OCI-LY3 (cell line): ENCODE measurements around the gene TCAF1.

ENCODE experiments used
- EZH2phosphoT487 ChIP-seq: fragments of 200-600 bp; shearing (Covaris generic); IDR thresholded peaks from 2 replicates; pipeline ENCODE4 v1.6.1; 2018; ENCODE audit warnings: antibody characterized with exemption, mixed run types, low read depth
- TF ChIP-seq, protein P1 (sequence below): fragments of 200-600, 300-600 bp; sonication (generic); IDR thresholded peaks from 2 replicates; pipeline ENCODE4 v1.5.1; 2014; ENCODE audit warnings: antibody characterized with exemption, low read length, low read depth

DNA sequence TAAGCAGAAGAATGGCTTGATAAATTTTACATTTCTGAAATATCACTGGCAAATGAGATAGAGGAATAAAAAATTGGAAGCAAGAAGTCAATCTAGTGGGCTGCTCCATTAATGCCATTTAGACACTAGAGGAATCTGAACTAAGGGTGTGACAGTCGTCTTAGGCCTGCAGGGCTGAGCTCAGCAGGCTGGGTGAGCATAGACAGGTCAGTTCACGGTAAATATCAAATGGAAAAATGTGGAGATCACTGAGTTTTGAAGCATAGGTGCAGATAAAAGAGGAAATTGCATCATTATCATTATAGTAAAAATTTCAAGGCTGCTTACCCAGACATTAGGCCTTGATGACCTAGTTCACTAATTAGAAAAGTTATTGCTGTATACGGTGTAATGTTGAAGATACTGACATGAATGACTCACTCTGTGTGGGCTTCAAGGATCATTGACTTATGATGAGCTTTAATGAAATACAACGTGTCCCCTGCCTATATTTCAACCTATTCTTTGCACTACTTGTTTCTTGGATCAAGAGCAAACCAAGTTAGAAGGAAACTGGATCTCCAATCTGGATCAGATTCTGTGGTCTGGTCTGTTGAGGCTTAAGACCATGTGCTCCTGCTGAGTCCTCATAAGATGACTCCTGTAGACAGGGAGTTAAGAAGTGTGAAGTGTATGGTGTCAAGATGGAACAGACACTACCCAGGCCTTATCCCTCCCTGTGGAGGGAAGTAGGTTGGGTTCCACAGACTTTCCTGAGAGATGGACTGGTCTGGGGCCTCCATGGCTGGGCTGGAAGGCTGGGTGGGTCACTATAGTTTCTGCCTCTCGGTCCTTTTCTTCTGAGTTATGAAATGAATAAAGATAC, 36.6 kb upstream of the TCAF1 start:
- TF ChIP-seq, protein P1, sequence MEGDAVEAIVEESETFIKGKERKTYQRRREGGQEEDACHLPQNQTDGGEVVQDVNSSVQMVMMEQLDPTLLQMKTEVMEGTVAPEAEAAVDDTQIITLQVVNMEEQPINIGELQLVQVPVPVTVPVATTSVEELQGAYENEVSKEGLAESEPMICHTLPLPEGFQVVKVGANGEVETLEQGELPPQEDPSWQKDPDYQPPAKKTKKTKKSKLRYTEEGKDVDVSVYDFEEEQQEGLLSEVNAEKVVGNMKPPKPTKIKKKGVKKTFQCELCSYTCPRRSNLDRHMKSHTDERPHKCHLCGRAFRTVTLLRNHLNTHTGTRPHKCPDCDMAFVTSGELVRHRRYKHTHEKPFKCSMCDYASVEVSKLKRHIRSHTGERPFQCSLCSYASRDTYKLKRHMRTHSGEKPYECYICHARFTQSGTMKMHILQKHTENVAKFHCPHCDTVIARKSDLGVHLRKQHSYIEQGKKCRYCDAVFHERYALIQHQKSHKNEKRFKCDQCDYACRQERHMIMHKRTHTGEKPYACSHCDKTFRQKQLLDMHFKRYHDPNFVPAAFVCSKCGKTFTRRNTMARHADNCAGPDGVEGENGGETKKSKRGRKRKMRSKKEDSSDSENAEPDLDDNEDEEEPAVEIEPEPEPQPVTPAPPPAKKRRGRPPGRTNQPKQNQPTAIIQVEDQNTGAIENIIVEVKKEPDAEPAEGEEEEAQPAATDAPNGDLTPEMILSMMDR, result no peak
- no peak for TF ChIP-seq EZH2phosphoT487
